HEK293T (cell line): ENCODE data around the gene FRS2.

Experiments
- CTCF ChIA-PET: fragments of 350-600 bp; formaldehyde crosslinking; extraction: SDS; loops from one replicate; lab custom pipeline; 2021; ENCODE audit warnings: antibody characterized with exemption, inconsistent platforms; lab: Yijun Ruan, JAX
- POLR2A ChIA-PET: fragments of 350-600 bp; formaldehyde crosslinking; extraction: SDS; loops from one replicate; lab custom pipeline; 2020; ENCODE audit warnings: antibody characterized with exemption, inconsistent platforms; lab: Yijun Ruan, JAX
- DNase-seq: peaks from one replicate; pipeline ENCODE4 v3.0.0; 2012; ENCODE audit warnings: mixed read lengths; ENCODE audit errors: extremely low spot score
- ARNT ChIP-seq: fragments of 450-650 bp; IDR thresholded peaks from 2 replicates; pipeline ENCODE4 v1.6.1; 2017; ENCODE audit warnings: mild to moderate bottlenecking
- BHLHE40 ChIP-seq: fragments of 450-650 bp; IDR thresholded peaks from 2 replicates; pipeline ENCODE4 v1.6.1; 2016; ENCODE audit warnings: mild to moderate bottlenecking, moderate library complexity, borderline replicate concordance
- CTBP1 ChIP-seq: fragments of 450-650 bp; IDR thresholded peaks from 2 replicates; pipeline ENCODE4 v1.6.1; 2016; ENCODE audit warnings: borderline replicate concordance
- ELF4 ChIP-seq: fragments of 450-650 bp; IDR thresholded peaks from 2 replicates; pipeline ENCODE4 v1.6.1; 2017; ENCODE audit warnings: antibody characterized with exemption
- FOXA1 ChIP-seq: fragments of 450-650 bp; IDR thresholded peaks from 2 replicates; pipeline ENCODE4 v1.6.1; 2016; ENCODE audit warnings: mild to moderate bottlenecking
- FOXK2 ChIP-seq: fragments of 450-650 bp; IDR thresholded peaks from 2 replicates; pipeline ENCODE4 v1.6.1; 2016; ENCODE audit warnings: mild to moderate bottlenecking
- FOXM1 ChIP-seq: fragments of 450-650 bp; IDR thresholded peaks from 2 replicates; pipeline ENCODE4 v1.6.1; 2017; ENCODE audit warnings: mild to moderate bottlenecking, borderline replicate concordance
- HDGF ChIP-seq: fragments of 450-650 bp; IDR thresholded peaks from 2 replicates; pipeline ENCODE4 v1.6.1; 2017; ENCODE audit warnings: antibody characterized with exemption, borderline replicate concordance
- L3MBTL2 ChIP-seq: fragments of 450-650 bp; conservative IDR thresholded peaks from 2 replicates; pipeline ENCODE4 v1.6.1; 2016; ENCODE audit warnings: mild to moderate bottlenecking
- LEF1 ChIP-seq: fragments of 450-650 bp; IDR thresholded peaks from 2 replicates; pipeline ENCODE4 v1.6.1; 2017; ENCODE audit warnings: mild to moderate bottlenecking, borderline replicate concordance
- NFRKB ChIP-seq: fragments of 450-650 bp; IDR thresholded peaks from 2 replicates; pipeline ENCODE4 v1.6.1; 2016; ENCODE audit warnings: mild to moderate bottlenecking, moderate library complexity
- SP1 ChIP-seq: fragments of 450-650 bp; IDR thresholded peaks from 2 replicates; pipeline ENCODE4 v1.6.1; 2017
- SUZ12 ChIP-seq: fragments of 450-650 bp; IDR thresholded peaks from 2 replicates; pipeline ENCODE4 v1.6.1; 2016; ENCODE audit warnings: mild to moderate bottlenecking
- TARDBP ChIP-seq: fragments of 450-650 bp; IDR thresholded peaks from 2 replicates; pipeline ENCODE4 v1.6.1; 2016
- ZNF384 ChIP-seq: fragments of 450-650 bp; IDR thresholded peaks from 2 replicates; pipeline ENCODE4 v1.6.1; 2016
- TF ChIP-seq, protein P1 (sequence below): fragments of 450-650 bp; IDR thresholded peaks from 2 replicates; pipeline ENCODE4 v1.6.1; 2016

FRS2 gene

DNA sequence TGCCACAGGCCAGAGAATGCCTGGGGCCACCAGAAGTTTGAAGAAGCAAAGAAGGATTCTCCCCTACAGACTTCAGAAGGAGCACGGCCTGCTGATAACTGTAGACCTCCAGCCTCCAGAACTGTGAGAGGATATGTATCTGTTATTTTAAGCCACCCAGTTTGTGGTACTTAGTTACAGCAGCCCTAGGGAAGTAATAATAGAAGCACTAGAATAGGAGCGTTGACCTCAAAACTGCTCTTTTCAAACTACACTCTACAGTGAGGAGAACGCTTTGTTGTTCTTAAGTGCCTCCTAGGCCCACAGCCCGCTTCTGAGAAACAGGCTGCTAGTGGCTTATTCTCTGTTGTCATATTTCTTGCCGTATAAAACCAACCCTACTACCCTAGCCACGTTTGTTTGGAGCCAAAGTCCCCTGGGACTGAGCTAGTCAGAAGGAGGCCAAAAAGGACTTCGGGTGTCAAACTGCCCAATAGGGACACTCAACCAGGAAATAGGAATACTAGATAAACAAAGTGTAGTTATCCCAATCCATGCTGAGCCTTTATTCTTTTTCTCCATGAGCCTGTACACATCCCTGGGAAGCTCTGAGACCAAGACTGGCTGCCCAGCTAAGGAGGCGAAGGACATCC is 38.5 kb upstream of the FRS2 start:
- TF ChIP-seq, protein P1, sequence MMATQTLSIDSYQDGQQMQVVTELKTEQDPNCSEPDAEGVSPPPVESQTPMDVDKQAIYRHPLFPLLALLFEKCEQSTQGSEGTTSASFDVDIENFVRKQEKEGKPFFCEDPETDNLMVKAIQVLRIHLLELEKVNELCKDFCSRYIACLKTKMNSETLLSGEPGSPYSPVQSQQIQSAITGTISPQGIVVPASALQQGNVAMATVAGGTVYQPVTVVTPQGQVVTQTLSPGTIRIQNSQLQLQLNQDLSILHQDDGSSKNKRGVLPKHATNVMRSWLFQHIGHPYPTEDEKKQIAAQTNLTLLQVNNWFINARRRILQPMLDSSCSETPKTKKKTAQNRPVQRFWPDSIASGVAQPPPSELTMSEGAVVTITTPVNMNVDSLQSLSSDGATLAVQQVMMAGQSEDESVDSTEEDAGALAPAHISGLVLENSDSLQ: no peak
- no peak for TF ChIP-seq ELF4
- TF ChIP-seq ARNT: no peak
- TF ChIP-seq L3MBTL2: no peak
- DNase-seq: no peak
- POLR2A ChIA-PET: no interaction called here
- CTCF ChIA-PET: no interaction called here

DNA sequence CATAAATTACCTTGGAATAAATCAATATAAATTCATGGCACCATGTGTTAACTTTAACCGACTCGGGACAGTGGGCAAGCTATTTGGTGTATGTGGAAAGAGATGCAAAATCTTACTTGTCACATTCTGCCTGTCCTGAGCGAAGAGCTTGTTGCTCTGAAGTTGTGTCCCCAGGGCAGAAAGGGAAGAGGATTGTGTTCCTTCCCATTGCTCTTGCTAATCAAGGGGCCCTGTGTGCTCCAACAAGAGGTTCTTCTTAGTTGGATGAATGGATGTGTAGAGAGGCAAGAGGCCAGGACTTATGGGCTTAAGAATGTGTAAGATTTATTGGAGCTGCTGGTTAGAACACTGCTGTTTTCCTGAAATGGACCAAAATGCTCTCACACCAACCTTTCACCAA is 36.5 kb upstream of the FRS2 start:
- no peak for DNase-seq
- ChIA-PET POLR2A (no interaction called here), CTCF (no interaction called here)
- TF ChIP-seq TARDBP (no peak), ZNF384 (no peak), BHLHE40 (no peak), ARNT (no peak), SP1 (no peak), ELF4 (no peak), FOXM1 (no peak), FOXA1 (no peak), NFRKB (no peak), HDGF (no peak), FOXK2 (no peak), LEF1 (no peak), L3MBTL2 (no peak)
- TF ChIP-seq, protein P1: no peak

DNA sequence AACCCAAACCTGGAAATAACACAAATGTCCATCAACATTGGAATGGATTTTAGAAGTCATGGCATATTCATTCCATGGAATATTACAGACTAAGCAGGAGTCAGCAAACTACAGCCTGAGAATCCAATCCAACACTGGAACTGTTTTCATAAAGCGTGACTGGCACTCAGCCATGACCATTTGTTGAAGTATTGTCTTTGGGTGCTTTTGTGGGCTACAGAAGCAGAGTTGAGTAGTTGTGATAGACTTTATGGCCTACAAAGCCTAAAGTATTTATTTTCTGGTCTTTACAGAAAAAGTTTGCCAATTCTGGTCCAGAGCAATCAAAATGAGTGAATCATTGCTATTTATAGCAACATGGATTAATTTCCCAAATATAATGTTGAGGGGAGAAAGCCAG is 34.5 kb upstream of the FRS2 start:
- no peak for DNase-seq
- TF ChIP-seq SP1: no peak
- TF ChIP-seq CTBP1: no peak
- no peak for TF ChIP-seq ZNF384
- TF ChIP-seq, protein P1: no peak
- no peak for TF ChIP-seq TARDBP
- no peak for TF ChIP-seq ELF4
- no peak for TF ChIP-seq FOXA1
- TF ChIP-seq FOXM1: no peak
- no peak for TF ChIP-seq NFRKB
- no peak for TF ChIP-seq SUZ12
- TF ChIP-seq ARNT: no peak
- no peak for TF ChIP-seq BHLHE40
- no peak for TF ChIP-seq L3MBTL2
- CTCF ChIA-PET: no interaction called here
- POLR2A ChIA-PET: no interaction called here

DNA sequence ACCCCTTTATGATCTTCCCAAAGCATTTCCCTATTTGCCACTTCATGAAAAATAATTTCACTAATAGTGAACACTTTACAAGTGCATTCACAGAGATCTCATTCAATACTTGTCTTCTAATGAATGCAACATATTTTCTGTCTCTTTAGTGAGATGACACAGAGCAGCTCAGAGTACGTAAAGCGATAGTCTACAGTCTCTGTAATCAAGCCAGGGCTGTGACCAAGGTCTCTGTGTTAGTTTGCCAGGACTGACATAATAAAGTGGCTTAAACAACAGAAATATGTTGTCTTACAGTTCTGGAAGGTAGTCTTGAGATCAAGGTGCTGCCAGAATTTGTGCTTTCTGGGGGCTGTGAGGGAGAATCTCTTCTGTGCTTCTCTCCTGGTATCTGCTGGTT is 33.1 kb upstream of the FRS2 start:
- POLR2A ChIA-PET: no interaction called here
- CTCF ChIA-PET: no interaction called here
- no peak for DNase-seq

DNA sequence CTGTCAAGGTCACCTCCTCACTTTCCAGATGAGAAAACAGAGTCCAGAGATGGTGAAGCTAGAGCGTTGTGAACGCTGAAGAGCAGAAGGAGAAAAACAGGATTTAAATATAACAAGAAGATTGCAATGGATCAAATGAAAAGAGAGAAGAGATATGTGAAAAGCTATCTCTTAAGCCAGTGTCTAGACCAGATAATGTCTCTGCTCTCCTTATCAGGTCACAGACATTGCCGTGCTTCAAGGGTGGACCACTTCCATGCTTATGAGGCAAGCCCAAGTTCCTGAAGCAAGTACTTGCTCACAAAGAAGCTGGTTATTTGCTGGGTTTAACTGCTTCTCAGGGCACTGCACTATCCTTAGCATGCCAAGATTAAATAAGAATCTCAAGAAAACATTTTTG is 31.6 kb upstream of the FRS2 start:
- CTCF ChIA-PET: no interaction called here
- POLR2A ChIA-PET: no interaction called here
- DNase-seq: no peak
- TF ChIP-seq L3MBTL2: no peak
- no peak for TF ChIP-seq FOXA1
- no peak for TF ChIP-seq SUZ12
- no peak for TF ChIP-seq ARNT
- TF ChIP-seq, protein P1: no peak
- no peak for TF ChIP-seq FOXM1
- no peak for TF ChIP-seq ELF4
- TF ChIP-seq TARDBP: no peak
- TF ChIP-seq CTBP1: no peak
- no peak for TF ChIP-seq HDGF
- no peak for TF ChIP-seq BHLHE40
- no peak for TF ChIP-seq FOXK2
- no peak for TF ChIP-seq SP1
- TF ChIP-seq LEF1: no peak
- TF ChIP-seq NFRKB: no peak
- TF ChIP-seq ZNF384: no peak

More for the DNA sequence above, 33.1 kb upstream of the FRS2 start:
- TF ChIP-seq TARDBP (no peak), NFRKB (no peak), HDGF (no peak), FOXK2 (no peak), L3MBTL2 (no peak)

DNA sequence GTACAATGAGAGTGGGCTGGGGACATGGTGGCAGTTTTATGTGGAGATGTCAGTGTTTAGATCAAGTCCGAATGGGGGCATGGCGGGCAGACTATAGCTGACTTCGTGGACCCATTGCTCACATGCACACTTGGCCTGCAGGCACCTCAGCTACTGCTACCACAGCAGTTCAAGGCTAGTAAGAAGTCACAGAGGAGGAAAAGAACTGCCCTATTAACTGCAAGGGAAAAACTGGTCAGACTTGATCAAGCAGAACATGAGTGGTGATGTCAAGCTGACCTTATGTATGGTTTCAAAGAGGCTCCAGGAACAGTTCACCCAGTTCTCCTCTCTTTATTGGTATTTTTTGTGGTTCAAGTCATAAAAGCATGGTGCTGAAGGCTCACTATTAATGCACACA is 30.2 kb upstream of the FRS2 start:
- ChIA-PET POLR2A (no interaction called here), CTCF (no interaction called here)
- TF ChIP-seq TARDBP (no peak), ZNF384 (no peak)
- DNase-seq: no peak
